NCI-H2196 treated with DMSO at 0.1 percent for 48 hours (cell line): ENCODE data around the gene TNNI3.
"Not testable (repeated sequence)": the region's sequence is repeated elsewhere in the genome, so short reads cannot be mapped to it uniquely, and the experiment has no call there.

Experiments used
- DNase-seq: peaks from one replicate; lab custom pipeline; 2025; ENCODE audit not compliant: unreplicated experiment; lab: John Stamatoyannopoulos, UW

The TNNI3 gene

DNA sequence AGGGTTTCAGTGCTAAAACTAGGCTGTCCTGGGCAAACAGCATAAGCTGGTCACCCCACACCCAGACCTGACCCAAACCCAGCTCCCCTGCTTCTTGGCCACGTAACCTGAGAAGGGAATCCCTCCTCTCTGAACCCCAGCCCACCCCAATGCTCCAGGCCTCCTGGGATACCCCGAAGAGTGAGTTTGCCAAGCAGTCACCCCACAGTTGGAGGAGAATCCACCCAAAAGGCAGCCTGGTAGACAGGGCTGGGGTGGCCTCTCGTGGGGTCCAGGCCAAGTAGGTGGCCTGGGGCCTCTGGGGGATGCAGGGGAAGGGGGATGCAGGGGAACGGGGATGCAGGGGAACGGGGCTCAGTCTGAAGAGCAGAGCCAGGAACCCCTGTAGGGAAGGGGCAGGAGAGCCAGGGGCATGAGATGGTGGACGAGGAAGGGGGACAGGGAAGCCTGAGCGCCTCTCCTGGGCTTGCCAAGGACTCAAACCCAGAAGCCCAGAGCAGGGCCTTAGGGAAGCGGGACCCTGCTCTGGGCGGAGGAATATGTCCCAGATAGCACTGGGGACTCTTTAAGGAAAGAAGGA is 42.9 kb downstream of the TNNI3 start:
- DNase-seq: no peak

DNA sequence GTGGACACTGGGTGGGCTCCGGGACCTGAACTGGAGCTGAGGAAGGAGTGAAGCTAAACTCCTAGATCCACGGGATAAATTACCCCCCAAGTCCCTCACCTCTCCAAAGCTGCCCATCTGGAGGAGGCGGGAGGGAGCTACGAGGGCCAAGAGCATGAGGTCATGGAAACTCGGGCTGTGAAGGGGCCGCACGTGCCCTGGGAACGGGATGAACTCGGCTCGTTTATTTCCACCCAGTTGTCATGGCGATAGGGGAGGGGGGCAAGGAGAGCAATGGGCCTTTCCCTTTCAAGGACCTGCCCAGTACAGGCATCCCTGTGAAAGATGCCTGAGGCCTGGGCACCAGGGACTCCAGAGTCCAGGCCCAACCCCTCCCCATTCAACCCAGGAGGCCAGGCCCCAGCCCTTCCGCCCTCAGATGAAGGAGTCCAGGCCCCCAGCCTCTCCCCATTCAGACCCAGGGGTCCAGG is 43.9 kb downstream of the TNNI3 start:
- peak; percentile 50 for DNase-seq

DNA sequence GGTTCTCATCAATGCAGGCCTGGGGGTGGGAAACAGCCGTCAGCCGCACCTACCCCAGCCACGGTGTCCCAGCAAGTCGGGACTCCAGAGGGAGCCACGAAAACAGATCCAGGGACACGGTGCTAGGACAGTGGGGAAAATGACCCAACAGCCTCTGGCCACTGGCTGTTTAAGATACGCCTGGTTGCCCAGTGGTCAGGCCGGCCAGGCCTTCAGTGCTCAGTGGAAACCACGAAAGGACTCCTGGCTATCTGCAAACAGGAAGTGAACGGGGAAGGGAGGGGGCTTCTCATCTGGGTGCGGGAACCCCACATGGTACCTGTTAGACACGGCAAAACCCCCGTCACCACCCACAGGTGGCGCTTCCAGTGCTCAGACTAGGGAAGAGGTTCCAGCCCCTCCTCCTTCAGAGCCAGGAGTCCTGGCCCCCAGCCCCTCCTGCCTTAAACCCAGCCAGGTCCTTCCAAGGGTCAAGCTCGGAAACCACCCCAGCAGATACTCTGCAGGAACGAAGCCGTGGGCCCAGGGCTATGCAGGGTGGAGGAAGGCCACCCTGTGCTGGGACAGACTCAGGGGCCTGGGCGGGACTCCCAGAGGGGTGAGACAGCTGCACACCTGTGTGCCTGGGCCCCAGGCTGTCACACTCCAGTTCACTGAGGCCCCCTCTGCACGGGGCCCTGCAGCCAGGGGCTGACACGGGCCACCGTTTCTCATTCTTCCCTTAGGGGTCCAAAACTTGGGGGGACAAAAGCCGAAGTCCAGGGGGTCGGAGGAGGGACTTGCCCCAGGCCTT is 44.6 kb downstream of the TNNI3 start:
- no peak for DNase-seq

DNA sequence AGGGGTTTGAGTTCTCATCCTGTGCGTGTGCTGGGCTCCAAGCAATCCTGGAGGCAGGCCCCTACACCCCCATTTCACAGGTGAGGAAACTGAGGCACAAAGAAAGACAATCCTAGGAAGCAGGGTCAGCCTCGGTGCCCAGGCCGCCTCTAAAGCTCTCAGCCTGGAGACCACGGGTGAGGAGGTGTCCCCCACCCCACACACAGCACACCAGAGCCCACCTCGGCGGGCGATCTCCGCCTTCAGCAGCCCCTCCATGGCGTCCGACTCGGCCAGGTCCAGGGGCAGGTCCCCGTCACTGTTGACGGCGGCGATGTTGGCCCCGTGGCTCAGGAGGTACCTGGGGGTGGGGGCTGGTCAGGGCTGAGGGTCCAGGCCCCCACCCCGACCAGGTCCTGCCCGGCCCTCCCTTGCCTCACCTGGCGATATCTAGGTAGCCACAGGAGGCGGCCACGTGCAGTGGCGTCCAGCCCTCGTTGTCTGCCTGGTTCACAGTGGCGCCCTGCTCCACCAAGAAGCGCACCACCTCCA is 45.2 kb downstream of the TNNI3 start:
- no peak for DNase-seq

DNA sequence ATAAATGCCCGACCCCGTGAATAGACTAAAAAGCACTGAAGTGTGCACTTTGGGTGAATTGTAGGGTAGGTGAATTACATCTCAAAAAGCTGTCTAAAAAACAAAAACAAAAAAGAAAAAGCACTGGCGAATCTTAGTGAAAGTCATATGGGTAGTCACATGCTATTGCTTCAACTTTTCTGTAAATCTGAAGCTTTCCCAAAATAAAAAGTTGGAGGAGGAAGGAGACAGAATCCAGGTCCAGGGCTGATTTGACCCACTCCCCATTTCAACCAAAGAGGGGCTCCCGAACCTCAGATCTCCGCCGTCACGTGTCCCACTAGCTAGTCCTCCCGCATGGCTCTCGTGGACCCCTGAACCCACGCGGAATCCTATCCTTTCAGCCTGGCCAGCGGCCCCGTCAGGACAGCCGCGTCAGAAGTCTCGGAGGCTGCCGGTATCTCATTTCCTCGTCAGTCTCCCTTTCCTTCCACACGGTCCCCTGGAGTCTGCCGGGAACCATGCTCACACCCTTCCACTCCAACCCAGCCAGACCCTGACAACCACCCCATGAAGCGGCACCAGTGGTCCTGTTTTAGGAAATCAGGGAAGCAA is 46.2 kb downstream of the TNNI3 start:
- DNase-seq: no peak

DNA sequence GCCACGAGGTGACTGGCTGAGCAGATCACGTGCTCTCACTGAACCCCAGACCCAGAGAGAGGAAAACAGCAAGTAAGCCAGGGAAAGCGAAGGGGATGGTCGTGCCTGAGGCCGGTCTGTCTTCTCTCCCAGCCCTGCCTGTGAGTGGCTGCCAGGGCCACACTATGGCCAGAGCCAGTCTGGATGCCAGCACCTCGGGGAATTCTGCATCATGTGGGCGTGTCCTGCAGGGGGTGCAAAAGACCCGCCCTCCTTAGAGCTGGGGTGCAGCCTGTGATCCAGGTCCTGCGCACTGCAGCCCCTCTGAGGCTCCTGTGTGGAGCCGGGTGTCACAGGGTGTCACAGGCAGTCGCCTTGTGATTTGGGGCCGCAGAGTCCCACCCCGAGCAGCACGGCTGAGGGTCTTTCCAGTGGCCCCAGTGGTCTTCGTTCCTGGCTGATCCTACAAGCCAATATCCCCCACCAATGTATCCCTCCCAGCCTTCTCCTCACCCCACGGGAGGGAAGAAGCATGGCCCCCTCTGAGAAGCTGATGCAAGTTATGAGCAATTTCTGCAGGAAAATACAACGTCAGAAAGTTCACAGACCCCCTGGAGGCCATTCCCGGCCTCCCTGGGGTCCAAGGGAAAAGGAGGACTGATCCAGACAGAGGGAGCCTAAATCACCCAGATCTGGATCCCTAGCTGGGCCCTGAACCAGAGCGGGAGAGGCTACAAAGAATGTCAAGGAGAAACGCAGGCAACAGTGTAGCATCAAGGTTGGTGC is 47.8 kb downstream of the TNNI3 start:
- DNase-seq: no peak

DNA sequence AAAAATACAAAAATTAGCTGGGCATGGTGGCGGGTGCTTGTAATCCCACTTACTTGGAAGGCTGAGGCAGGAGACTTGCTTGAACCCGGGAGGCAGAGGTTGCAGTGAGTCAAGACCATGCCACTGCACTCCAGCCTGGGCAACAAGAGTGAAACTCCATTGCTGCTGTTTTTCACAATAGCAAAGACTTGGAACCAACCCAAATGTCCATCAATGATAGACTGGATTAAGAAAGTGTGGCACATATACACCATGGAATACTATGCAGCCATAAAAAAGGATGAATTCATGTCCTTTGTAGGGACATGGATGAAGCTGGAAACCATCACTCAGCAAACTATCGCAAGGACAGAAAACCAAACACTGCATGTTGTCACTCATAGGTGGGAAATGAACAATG is 50.3 kb downstream of the TNNI3 start:
- not testable (repeated sequence) for DNase-seq

DNA sequence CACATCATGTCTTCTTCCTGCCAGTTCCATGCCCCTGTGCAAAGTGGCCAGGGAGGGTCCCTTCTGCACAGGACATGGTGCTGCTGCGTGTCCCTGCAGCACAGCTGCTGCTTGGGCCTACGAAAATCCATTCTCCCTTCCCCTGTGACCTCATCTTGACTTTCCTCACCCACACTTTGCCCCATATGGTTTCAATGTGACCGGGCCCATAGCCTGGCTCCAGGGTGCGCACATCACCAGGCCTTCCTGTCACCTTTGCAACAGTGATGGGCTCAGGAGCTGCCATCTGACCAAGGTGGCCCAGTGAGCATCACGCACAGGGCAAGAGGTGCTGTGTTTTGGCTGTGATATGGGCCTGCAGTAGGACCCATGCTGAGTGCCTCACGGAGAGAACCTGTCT is 50.9 kb downstream of the TNNI3 start:
- no peak for DNase-seq

DNA sequence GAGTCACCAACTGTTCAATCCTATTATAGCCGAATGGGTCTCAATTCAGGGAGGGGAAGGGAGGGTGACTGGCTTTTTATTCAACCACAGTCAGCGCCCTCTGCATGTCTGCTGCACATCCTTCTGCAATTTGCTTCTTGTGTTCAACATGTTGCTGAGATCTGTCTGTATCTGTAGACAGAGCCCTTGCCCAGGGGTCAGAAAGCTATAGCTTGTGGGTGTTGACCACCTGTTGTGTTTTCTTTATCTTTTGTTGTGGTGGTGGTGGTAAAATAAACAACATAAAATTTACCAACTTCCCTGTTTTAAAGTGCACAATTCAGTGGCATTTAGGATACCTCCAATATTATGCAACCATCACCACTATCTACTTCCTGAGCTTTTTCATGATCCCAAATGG is 52.3 kb downstream of the TNNI3 start:
- no peak for DNase-seq

DNA sequence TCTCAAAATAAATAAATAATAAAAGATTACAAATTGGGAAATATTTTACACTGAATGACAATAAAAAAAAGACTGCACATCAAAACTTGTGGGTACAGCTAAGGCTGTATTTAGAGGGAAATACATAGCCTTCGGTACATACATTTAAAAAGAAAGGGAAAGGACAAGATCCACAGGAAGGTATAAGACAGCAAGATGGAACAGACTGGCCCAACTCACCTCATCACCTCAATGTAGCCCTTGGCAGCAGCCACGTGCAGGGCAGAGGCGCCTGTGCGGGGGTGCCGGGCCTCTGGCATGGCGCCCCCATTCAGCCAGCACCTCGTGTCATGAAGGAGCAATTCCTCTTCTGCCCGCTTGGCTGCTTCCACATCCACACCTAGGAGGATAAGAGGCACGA is 54.3 kb downstream of the TNNI3 start:
- DNase-seq: no peak
